Right lobe of liver (tissue), 6 donors: Measurements from ENCODE around the gene RETREG1. TPM values are rescaled to one million over a fixed set of nuclear protein-coding genes. Genes with fewer than 3 reads are reported as not detected.
A peak's percentile ranks its signal among the peaks of the same experiment; 100 is the strongest.

Experiments
- ATAC-seq, 4 donors: fragments of 200-7000 bp; cut with Tn5 transposase; one replicate each; pipeline ENCODE4 v1.9.1; 2020; ENCODE audit warnings: mild to moderate bottlenecking in 4 of 4, moderate library complexity in 4 of 4
- DNase-seq, 3 donors: peaks; one replicate each; pipeline ENCODE4 v3.0.0-alpha.2; 2020
- H3K27ac ChIP-seq, 3 donors: fragments of 200-600 bp; one replicate each; pipeline ENCODE4 v1.8.0; 2022
- H3K27me3 ChIP-seq, 2 donors: fragments of 200-600 bp; one replicate each; pipeline ENCODE4 v1.8.0; 2022
- H3K36me3 ChIP-seq, 4 donors: fragments of 200-600 bp; sonication (generic) in 1 of 4; one replicate each; pipeline versions ENCODE4 v1.5.1 to v1.8.0; 2017 to 2022; ENCODE audit warnings: control low read depth in 1 of 4
- H3K4me1 ChIP-seq, 4 donors: fragments of 200-600 bp; sonication (generic) in 1 of 4; one replicate each; pipeline versions ENCODE4 v1.5.1 to v1.8.0; 2017 to 2022; ENCODE audit warnings: control low read depth in 1 of 4
- H3K4me3 ChIP-seq, 3 donors: fragments of 200-600 bp; one replicate each; pipeline ENCODE4 v1.8.0; 2022
- H3K9me3 ChIP-seq, 4 donors: fragments of 200-600 bp; sonication (generic) in 1 of 4; one replicate each; pipeline versions ENCODE4 v1.5.1 to v1.8.0; 2017 to 2022; ENCODE audit warnings: control low read depth in 1 of 4
- CTCF ChIP-seq, 4 donors: fragments of 200-600 bp in 3 of 4; fragments of 450-650 bp in 1 of 4; IDR thresholded peaks; one replicate each; pipeline versions ENCODE4 v1.5.1 to v1.8.0; 2016 to 2022; ENCODE audit warnings: antibody characterized with exemption in 4 of 4, mild to moderate bottlenecking in 2 of 4
- POLR2A ChIP-seq: fragments of 450-650 bp; IDR thresholded peaks from one replicate; pipeline ENCODE4 v1.6.1; 2017; ENCODE audit warnings: antibody characterized with exemption, mild to moderate bottlenecking
- WGBS: methylation state at CpG from one replicate; pipeline ENCODE4 v1.1.6; 2018; ENCODE audit warnings: low coverage, low lambda C conversion rate; ENCODE audit not compliant: insufficient coverage; ENCODE audit errors: missing lambda C conversion rate; 5-methylcytosine and 5-hydroxymethylcytosine counted together
- intact Hi-C, 2 donors: fragments of 100-400 bp; cut with DNase I; formaldehyde crosslinking; loops; one replicate each; pipeline versions ENCODE4 v1.11.2 to v1.14.1; 2022
- total RNA-seq, 6 experiments: library from RNA; depleted of rRNA in 2 of 6; stranded (reverse); fragments of >200 nt in 2 of 6; fragmentation: NEBNext Ultra II Directional in 3 of 6; extraction: Animal tissue kit (Norgen Biotek cat#: 25700) in 3 of 6; gene quantifications; one replicate each; pipeline versions ENCODE4 v1.1.0 to v1.2.4, GENCODE V29; 2016 to 2023
- donor health status: DM: no; HTN: yes; CAD: no.
- donor health status: DM: no; HTN: no; CAD: no.
- donor health status: DM: no; HTN: no; CAD: no.
- donor health status: DM: no; HTN: yes; CAD: no.
- donor health status: DM: no; HTN: yes; CAD: no.

Gene RETREG1
- total RNA-seq, 6 experiments from 2014 or later, result 17.2 to 70.8 (median 30.2) TPM

GRCh38 chr5:16540421-16540820 lies 76.4 kb downstream of the RETREG1 start:
- intact Hi-C loops, result loop anchor here in 1 of 2 donors (10.0 kb wide), 1 partner anchor 46 kb away; no protein-coding TSS in a partner anchor

GRCh38 chr5:16539169-16539666 lies 77.6 kb downstream of the RETREG1 start:
- intact Hi-C loops, result no loop called here
- ATAC-seq (peak; percentile 90 to 98 (median 95)), DNase-seq (peak; percentile 78 to 92 (median 92))
- H3K9me3 ChIP-seq, result no peaks in the 10 kb centered on the region
- TF ChIP-seq CTCF (IDR thresholded peaks at IDR 0.05) (no peak), POLR2A (peak; percentile 83)
- no peaks in the 10 kb centered on the region for H3K27me3 ChIP-seq
- H3K27ac ChIP-seq, result peak overlapping the region; percentile 91 to 100 (median 97)
- no peak overlapping the region for H3K4me3 ChIP-seq
- no peaks in the 10 kb centered on the region for H3K36me3 ChIP-seq
- WGBS, result 0% methylated on average over 6 of the region's 12 CpGs
- H3K4me1 ChIP-seq, result peaks cover 0 to 30% (median 11%) of the 10 kb centered on the region in 4 donors

More at GRCh38 chr5:16540421-16540820, 76.4 kb downstream of the RETREG1 start:
- Histone ChIP-seq H3K9me3 (no peaks in the 10 kb centered on the region), H3K4me3 (no peak overlapping the region), H3K27ac (peak overlapping the region; percentile 69 to 100 (median 78)), H3K27me3 (no peaks in the 10 kb centered on the region), H3K36me3 (no peaks in the 10 kb centered on the region), H3K4me1 (peaks cover 0 to 36% (median 11%) of the 10 kb centered on the region in 4 donors)
- TF ChIP-seq POLR2A, result peak; percentile 23
- no peak for TF ChIP-seq CTCF (IDR thresholded peaks at IDR 0.05)
- 58% methylated on average over 3 of the region's 3 CpGs for WGBS
- ATAC-seq (peak in 1 of 4 donors; percentile 21), DNase-seq (no peak)

- Histone ChIP-seq H3K36me3 (no peaks in the 10 kb centered on the region), H3K4me3 (no peak overlapping the region), H3K9me3 (no peaks in the 10 kb centered on the region), H3K4me1 (peaks cover 0 to 30% (median 11%) of the 10 kb centered on the region in 4 donors), H3K27ac (peak overlapping the region in 2 of 3 donors; percentile 97 to 100), H3K27me3 (no peaks in the 10 kb centered on the region)
- TF ChIP-seq CTCF (IDR thresholded peaks at IDR 0.05) (no peak), POLR2A (no peak)
- DNase-seq (no peak), ATAC-seq (no peak)
- intact Hi-C loops, result no loop called here
- 91% methylated on average over 5 of the region's 8 CpGs for WGBS
Observed at GRCh38 chr5:16538006-16538405, 78.8 kb downstream of the RETREG1 start.

- ATAC-seq (no peak), DNase-seq (no peak)
- Histone ChIP-seq H3K36me3 (no peaks in the 10 kb centered on the region), H3K4me1 (peaks cover 0 to 30% (median 11%) of the 10 kb centered on the region in 4 donors), H3K27me3 (no peaks in the 10 kb centered on the region), H3K27ac (no peak overlapping the region), H3K4me3 (no peak overlapping the region), H3K9me3 (no peaks in the 10 kb centered on the region)
- intact Hi-C loops, result no loop called here
- 83% methylated on average over 1 of the region's 4 CpGs for WGBS
- no peak for TF ChIP-seq POLR2A
Observed at GRCh38 chr5:16536818-16537217, 80.0 kb downstream of the RETREG1 start.

GRCh38 chr5:16536246-16536645 lies 80.6 kb downstream of the RETREG1 start:
- intact Hi-C loops, result no loop called here
- TF ChIP-seq CTCF (IDR thresholded peaks at IDR 0.05) (no peak), POLR2A (no peak)
- no peaks in the 10 kb centered on the region for H3K9me3 ChIP-seq
- ATAC-seq (no peak), DNase-seq (no peak)
- H3K4me1 ChIP-seq, result peaks cover 0 to 30% (median 11%) of the 10 kb centered on the region in 4 donors
- 76% methylated on average over 2 of the region's 6 CpGs for WGBS
- H3K36me3 ChIP-seq, result no peaks in the 10 kb centered on the region
- no peak overlapping the region for H3K4me3 ChIP-seq
- no peaks in the 10 kb centered on the region for H3K27me3 ChIP-seq
- H3K27ac ChIP-seq, result no peak overlapping the region
